ENCODE data around the gene CKM.
"Not testable (repeated sequence)": the region's sequence is repeated elsewhere in the genome, so short reads cannot be mapped to it uniquely, and the experiment has no call there.

CKM gene

DNA sequence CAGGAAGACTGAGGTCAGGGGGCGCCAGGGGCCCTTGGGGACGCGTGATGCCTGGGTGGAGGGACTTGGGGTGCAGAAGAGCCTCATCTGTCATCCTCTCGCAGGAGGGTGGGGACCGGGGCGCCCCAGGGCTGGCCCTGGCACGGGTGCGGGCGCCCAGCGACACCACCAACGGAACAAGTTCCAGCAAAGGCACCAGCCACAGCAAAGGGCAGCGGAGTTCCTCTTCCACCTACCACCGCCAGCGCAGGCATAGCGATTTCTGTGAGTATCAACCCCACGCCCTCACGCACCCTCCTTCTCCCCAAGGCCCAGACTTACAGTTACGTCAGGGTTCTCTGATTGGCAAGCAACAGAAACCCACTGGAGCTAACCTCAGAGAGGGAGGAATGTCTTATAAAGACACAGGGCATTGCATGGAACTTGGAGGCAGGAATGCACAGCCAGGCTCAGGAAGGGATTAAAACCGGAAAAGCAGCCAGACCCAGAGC lies 42.2 kb downstream of the CKM start:
- no peak for DNase-seq

DNA sequence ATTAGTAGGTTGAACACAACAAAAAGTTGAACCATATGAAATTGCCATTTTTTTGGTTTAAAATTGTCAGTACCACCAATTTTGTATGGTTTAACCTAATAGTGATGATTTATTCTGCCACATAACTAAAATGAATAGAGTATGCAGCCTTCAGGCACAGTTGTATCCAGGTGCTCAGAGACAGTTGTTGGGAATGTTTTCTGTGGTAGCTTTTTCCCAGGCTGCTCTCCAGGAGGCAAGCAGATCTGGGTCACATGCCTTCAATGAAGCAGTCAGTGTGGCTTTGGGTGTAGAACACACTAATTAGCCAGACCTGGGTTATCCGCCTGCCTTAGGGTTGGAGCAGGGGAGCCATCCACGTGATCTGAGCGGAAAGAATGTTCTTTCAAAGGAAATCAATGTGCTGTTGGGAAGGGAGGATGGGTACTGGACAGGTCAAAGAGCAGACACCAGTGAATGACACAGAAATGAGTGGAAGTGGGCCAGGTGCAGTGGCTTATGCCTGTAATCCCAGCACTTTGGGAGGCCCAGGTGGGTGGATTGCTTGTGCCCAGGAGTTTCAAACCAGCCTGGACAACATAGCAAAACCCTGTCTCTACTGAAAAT lies 43.0 kb downstream of the CKM start:
- no peak for DNase-seq

DNA sequence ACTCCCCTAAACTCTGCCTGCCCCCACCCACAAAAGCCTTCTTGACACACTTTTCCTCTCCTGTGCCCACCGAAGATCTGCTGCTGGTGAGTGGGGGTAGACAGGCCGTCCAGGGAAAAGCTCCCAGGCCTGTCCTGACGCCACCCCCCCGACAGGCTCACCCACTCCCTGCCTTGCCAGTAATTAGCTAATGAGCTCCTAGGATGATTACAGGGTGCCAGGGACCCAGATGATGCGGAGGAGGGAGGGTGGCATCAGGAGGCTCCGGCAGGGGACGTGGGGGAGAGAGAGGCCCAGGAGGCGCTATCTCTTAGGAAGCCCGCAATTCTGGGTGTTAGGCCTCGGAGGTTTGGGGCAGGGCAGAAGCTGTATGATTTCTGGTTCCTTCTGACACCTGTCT lies 44.6 kb downstream of the CKM start:
- DNase-seq = no peak

GRCh38 chr19:45276284-45276687 lies 46.4 kb downstream of the CKM start:
- no peak for DNase-seq

- no peak for DNase-seq
These were observed 47.2 kb downstream of the CKM start for GRCh38 chr19:45275370-45275971.

DNA sequence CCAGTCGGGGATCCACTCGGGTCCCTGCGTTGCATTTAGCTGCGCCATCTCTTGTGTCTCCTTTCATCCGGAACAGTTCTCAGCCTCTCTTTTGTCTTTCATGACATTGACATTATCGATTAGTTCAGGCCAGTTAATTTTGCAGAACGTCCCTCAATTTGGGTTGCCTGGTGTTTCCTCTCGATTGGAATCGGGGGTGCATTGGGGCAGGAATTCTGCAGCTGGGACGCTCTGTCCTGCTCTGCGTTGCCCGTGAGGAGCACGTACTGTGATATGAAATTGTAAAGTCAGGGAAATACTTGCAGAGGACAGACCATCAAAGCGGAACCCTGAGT lies 49.2 kb downstream of the CKM start:
- no peak for DNase-seq

DNA sequence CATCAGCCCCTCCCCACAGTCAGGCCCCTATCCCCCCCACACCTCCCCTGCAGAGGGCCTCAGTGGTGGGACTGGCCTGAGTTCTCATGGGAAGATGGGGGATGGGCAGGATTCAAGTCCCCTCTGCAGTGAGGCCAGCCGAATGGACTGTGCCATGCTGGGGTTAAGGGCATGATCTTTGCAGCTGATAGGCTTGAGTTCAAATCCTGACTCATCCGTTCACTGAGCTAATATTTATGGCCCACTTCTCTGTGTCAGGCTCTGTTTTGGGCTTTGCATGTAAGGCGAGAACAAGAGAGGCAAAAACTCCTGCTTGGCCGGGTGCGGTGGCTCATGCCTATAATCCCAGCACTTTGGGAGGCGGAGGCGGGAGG lies 51.0 kb downstream of the CKM start:
- DNase-seq = no peak

DNA sequence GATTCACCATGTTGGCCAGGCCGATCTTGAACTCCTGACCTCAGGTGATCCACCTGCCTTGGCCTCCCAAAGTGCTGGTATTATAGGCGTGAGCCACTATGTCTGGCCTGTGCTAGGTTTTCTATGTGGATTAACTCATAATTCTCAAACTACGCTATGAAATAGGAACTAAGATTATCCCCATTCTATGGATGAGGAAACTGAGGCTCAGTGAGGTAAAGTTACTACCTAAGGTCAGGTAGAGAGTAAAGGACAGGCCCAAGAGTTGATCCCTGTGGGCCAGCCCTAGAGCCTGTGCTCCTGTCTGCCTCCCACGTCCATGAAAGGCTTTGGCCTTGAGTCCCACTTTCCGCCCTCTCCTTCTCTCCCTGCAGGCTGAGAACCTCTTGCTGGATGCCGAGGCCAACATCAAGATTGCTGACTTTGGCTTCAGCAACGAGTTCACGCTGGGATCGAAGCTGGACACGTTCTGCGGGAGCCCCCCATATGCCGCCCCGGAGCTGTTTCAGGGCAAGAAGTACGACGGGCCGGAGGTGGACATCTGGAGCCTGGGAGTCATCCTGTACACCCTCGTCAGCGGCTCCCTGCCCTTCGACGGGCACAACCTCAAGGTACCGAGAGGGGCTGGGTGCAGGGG lies 51.5 kb downstream of the CKM start:
- no peak for DNase-seq

GRCh38 chr19:45269939-45270338 lies 52.7 kb downstream of the CKM start:
- not testable (repeated sequence) for DNase-seq

DNA sequence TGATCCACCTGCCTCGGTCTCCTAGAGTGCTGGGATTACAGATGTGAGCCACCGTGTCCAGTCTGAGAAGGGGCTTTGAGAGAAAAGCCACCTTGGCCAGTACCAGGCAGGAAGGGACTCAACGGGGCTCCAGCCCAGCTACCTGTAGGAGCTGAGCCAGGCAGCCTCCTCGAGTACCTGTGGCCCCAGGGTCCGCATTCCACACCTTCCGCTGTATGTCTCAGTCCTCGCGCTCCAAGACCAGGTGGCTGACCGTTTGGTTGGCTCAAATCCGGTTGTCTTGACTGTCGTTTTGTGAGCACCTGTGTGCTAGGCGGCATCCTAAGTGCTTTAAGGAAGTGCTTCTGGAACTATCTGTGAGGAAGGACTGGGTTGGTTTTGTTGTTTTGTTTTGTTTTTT lies 55.4 kb downstream of the CKM start:
- DNase-seq = no peak

- no peak for DNase-seq
These were observed 57.3 kb downstream of the CKM start for GRCh38 chr19:45265375-45265774.

DNA sequence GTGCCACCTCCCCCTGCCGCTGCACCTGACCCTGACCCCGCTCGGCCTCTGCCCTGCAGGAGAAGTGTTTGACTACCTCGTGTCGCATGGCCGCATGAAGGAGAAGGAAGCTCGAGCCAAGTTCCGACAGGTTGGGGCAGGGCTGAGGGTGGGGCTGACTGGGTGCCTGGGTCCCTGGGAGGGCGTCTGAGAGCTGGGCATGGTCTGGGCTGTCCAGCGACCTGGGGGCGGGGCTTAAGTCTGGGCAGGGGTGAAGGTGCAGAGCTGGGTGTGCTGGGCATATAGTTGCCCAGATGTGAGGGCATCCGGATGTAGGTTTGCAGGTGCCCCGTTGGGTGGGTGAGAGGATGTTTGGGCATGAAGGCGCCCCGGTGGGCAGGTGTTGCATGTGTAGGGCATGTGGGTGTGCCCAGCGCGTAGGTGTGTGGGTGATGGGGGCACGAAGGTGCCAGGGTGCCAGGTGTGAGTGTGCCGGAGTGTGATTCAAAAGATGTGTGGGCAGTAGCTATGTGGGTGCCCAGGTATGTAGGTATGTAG lies 57.8 kb downstream of the CKM start:
- no peak for DNase-seq

DNA sequence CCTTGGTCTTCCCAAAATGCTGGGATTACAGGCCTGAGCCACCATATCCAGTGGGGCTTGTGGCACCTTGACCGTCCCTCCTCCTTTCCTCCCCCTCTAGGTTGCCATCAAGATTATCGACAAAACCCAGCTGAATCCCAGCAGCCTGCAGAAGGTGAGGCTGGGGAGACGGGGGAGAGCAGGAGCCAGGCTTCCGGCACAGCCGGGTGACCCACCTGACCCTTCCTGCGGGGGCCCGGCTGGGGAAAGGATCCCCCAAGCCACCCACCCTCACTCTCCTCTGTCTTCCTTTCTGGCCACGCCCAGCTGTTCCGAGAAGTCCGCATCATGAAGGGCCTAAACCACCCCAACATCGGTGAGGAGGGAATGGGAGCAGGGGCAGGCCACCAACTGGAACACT lies 59.7 kb downstream of the CKM start:
- DNase-seq = no peak

DNA sequence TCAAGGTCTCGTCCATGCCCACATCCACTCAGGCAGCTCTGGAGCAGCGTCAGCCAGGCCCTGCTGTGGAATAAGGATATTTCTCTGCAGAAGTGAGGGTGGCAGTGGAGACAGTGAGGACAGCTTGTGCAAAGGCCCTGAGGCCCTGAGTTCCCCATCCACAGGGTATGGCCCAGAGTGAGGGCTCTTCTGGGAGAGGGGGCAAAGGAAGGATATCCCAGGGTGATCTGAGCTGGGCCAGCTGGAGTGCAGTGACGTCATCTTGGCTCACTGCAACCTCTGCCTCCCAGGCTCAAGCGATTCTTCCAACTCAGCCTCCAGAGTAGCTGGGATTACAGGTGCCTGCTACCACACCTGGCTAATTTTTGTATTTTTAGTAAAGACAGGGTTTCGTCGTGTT lies 60.1 kb downstream of the CKM start:
- DNase-seq = no peak

DNA sequence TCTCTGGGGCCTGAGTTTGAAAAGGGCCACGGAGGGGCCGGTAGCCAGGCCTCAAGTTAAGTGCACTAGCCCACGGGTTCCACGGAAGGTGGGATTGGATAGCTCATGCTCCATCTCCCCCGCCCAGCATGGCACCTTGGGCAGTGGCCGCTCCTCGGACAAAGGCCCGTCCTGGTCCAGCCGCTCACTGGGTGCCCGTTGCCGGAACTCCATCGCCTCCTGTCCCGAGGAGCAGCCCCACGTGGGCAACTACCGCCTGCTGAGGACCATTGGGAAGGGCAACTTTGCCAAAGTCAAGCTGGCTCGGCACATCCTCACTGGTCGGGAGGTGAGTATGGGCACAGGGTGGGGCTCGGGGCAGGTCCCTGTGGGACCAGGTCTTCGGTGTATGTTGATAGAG lies 63.8 kb downstream of the CKM start:
- no peak for DNase-seq

DNA sequence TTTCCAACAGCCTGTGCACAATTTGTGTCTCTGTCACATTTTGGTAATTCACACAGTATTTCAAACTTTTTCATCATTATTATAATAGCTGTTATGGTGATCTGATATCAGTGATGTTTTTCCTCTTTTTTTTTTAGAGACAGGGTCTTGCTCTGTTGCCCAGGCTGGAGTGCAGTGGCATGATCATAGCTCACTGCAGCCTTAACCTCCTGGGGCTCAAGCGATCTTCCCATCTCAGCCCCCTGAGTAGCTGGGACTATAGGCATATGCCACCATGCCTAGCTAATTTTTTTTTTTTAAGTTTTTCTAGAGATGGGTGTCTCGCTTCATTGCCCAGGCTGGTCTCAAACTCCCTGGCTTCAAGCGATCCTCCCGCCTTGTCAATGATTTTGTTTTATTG lies 65.8 kb downstream of the CKM start:
- DNase-seq = no peak

All from activated CD4-positive, alpha-beta T cell treated with anti-CD3 and anti-CD28 coated beads for 1 hour (primary cell).